GM12878 (cell line): ENCODE results near the gene MSI2. TPM values are rescaled to one million over a fixed set of nuclear protein-coding genes. Genes with fewer than 3 reads are reported as not detected.
A peak's percentile ranks its signal among the peaks of the same experiment; 100 is the strongest.

ENCODE experiments used
- ATAC-seq: fragments of 200-7000 bp; cut with Tn5 transposase; 3 replicates; pipeline ENCODE4 v1.9.1; 2020; ENCODE audit warnings: mild to moderate bottlenecking, moderate library complexity
- BruUV-seq: library from RNA; stranded (reverse); fragments of 400-500 nt; replicated peaks from 2 replicates; lab custom pipeline; 2021; lab: Mats Ljungman, UMichigan
- CTCF ChIA-PET: fragments of 300-600 bp; sonication (Branson Sonifier 250); formaldehyde crosslinking; extraction: SDS; loops from one replicate; lab custom pipeline; 2021; ENCODE audit warnings: inconsistent platforms; lab: Yijun Ruan, JAX
- POLR2A ChIA-PET: fragments of 350-600 bp; formaldehyde crosslinking; extraction: SDS; loops from one replicate; lab custom pipeline; 2021; ENCODE audit warnings: inconsistent platforms; lab: Charles Lee
- RAD21 ChIA-PET: fragments of 300-600 bp; sonication (Branson Sonifier 250); formaldehyde crosslinking; loops from one replicate; lab custom pipeline; 2023; ENCODE audit warnings: antibody characterized with exemption; ENCODE audit not compliant: unreplicated experiment; lab: Charles Lee
- SMC1A ChIA-PET: fragments of 300-600 bp; sonication (Branson Sonifier 250); formaldehyde crosslinking; loops from one replicate; lab custom pipeline; 2023; ENCODE audit not compliant: unreplicated experiment, uncharacterized antibody; lab: Charles Lee
- DNase-seq: peaks from one replicate; pipeline ENCODE4 v3.0.0-alpha.2; 2011; ENCODE audit warnings: low read depth, low spot score
- FAIRE-seq: peaks from 3 replicates; lab custom pipeline; 2011; peaks lifted over from hg19 to GRCh38; lab: Jason Lieb, UNC
- H2AFZ ChIP-seq: 2 replicates; pipeline ENCODE4 v1.6.0; 2011; ENCODE audit warnings: low read depth, low read length, control low read depth; ENCODE audit not compliant: control insufficient read depth
- H3K27ac ChIP-seq: 2 replicates; pipeline ENCODE4 v1.5.1; 2011; ENCODE audit warnings: control low read depth; ENCODE audit not compliant: control insufficient read depth, insufficient read depth
- H3K27me3 ChIP-seq, 2 experiments: replicated peaks in 1 of 2; 2 replicates each; pipeline versions ENCODE4 v1.6.0 to v1.6.1; 2011; ENCODE audit warnings: low read length in 1 of 2; ENCODE audit not compliant: control insufficient read depth in 2 of 2, insufficient read depth in 2 of 2
- H3K36me3 ChIP-seq, 2 experiments: 2 replicates each; pipeline ENCODE4 v1.5.1; 2011; ENCODE audit warnings: low read length in 1 of 2; ENCODE audit not compliant: control insufficient read depth in 2 of 2, insufficient read depth in 2 of 2
- H3K4me1 ChIP-seq: 2 replicates; pipeline ENCODE4 v1.6.1; 2011; ENCODE audit warnings: mild to moderate bottlenecking, low read length, moderate library complexity, mixed read lengths; ENCODE audit not compliant: control insufficient read depth, insufficient read depth
- H3K4me2 ChIP-seq: 2 replicates; pipeline ENCODE4 v1.6.0; 2011; ENCODE audit warnings: control low read depth; ENCODE audit not compliant: control insufficient read depth, insufficient read depth
- H3K4me3 ChIP-seq: fragments of 200-600 bp; sonication (generic); 2 replicates; pipeline ENCODE4 v1.5.1; 2016
- H3K79me2 ChIP-seq: 2 replicates; pipeline ENCODE4 v1.6.0; 2011; ENCODE audit warnings: low read length; ENCODE audit not compliant: control insufficient read depth, insufficient read depth
- H3K9ac ChIP-seq: 2 replicates; pipeline ENCODE4 v1.8.0; 2011; ENCODE audit warnings: low read length, control low read depth, mixed read lengths; ENCODE audit not compliant: control insufficient read depth, insufficient read depth
- H3K9me3 ChIP-seq: replicated peaks from 3 replicates; pipeline ENCODE4 v1.5.1; 2011; ENCODE audit warnings: mild to moderate bottlenecking, low read length; ENCODE audit not compliant: control insufficient read depth, insufficient read depth
- H4K20me1 ChIP-seq: 2 replicates; pipeline ENCODE4 v1.6.0; 2011; ENCODE audit not compliant: control insufficient read depth, insufficient read depth
- E2F4 ChIP-seq: IDR thresholded peaks from 2 replicates; pipeline ENCODE4 v1.6.1; 2012; ENCODE audit warnings: low read depth, low read length, improper control_type of control experiment
- GABPA ChIP-seq: IDR thresholded peaks from 2 replicates; pipeline ENCODE4 v1.6.1; 2014; ENCODE audit warnings: antibody characterized with exemption, low read depth, mild to moderate bottlenecking, inconsistent platforms
- IRF3 ChIP-seq: fragments of 450-650 bp; IDR thresholded peaks from 2 replicates; pipeline ENCODE4 v1.6.1; 2014; ENCODE audit warnings: mild to moderate bottlenecking
- MEF2A ChIP-seq: IDR thresholded peaks from 2 replicates; pipeline ENCODE4 v1.6.1; 2011; ENCODE audit warnings: low read depth, mild to moderate bottlenecking, low read length, moderate library complexity; ENCODE audit not compliant: insufficient read depth
- MEF2B ChIP-seq: fragments of 450-650 bp; IDR thresholded peaks from 2 replicates; pipeline ENCODE4 v1.6.1; 2018; ENCODE audit warnings: mild to moderate bottlenecking, moderate library complexity; ENCODE audit not compliant: partially characterized antibody, poor library complexity, severe bottlenecking
- NR2C1 ChIP-seq: fragments of 450-650 bp; IDR thresholded peaks from 2 replicates; pipeline ENCODE4 v1.6.1; 2017; ENCODE audit warnings: antibody characterized with exemption, mild to moderate bottlenecking, moderate library complexity
- RAD51 ChIP-seq: fragments of 450-650 bp; IDR thresholded peaks from 2 replicates; pipeline ENCODE4 v1.6.1; 2016; ENCODE audit warnings: moderate library complexity, mild to moderate bottlenecking, inconsistent platforms
- TAF1 ChIP-seq: IDR thresholded peaks from 2 replicates; pipeline ENCODE4 v1.6.1; 2011; ENCODE audit warnings: mild to moderate bottlenecking, low read depth, low read length, borderline replicate concordance
- ZBTB11 ChIP-seq: fragments of 450-650 bp; formaldehyde crosslinking; IDR thresholded peaks from 2 replicates; pipeline ENCODE4 v1.5.0; 2022; ENCODE audit warnings: mild to moderate bottlenecking, missing genetic modification characterization
- ZNF217 ChIP-seq: fragments of 450-650 bp; IDR thresholded peaks from 2 replicates; pipeline ENCODE4 v1.6.1; 2017; ENCODE audit warnings: antibody characterized with exemption, mild to moderate bottlenecking
- ZSCAN29 ChIP-seq: fragments of 450-650 bp; IDR thresholded peaks from 2 replicates; pipeline ENCODE4 v1.6.1; 2017; ENCODE audit warnings: mild to moderate bottlenecking, moderate library complexity
- WGBS: methylation state at CpG from one replicate; pipeline ENCODE4 v1.1.6; 2016; ENCODE audit warnings: low lambda C conversion rate; ENCODE audit not compliant: insufficient replicate concordance, insufficient coverage; ENCODE audit errors: missing lambda C conversion rate; 5-methylcytosine and 5-hydroxymethylcytosine counted together
- in situ Hi-C: fragments of 300-500 bp; cut with MboI; formaldehyde crosslinking; loops from 9 replicates; pipeline ENCODE4 v1.14.3; 2018; ENCODE audit warnings: mixed read lengths
- intact Hi-C: fragments of 100-400 bp; cut with micrococcal nuclease; formaldehyde crosslinking; loops from one replicate; pipeline ENCODE4 v1.14.2; 2022; ENCODE audit not compliant: unreplicated experiment
- polyA plus RNA-seq, 11 experiments: library from polyadenylated mRNA; depleted of rRNA in 4 of 11; unstranded in 6 of 11; stranded (reverse) in 5 of 11; fragments of >200 nt; fragmentation: Nextera tagmentation in 4 of 11; fragmentation: Illumina TruSeq in 1 of 11; extraction: Ambion mirVana in 4 of 11; extraction: Trizol in 1 of 11; gene quantifications; 1 replicate in 1 of 11; 2 replicates in 10 of 11; pipeline versions ENCODE4 v1.2.1 to v1.2.3, GENCODE V29; 2011 to 2016; ENCODE audit warnings: inconsistent platforms in 2 of 11, missing spikeins in 2 of 11, low read depth in 1 of 11
- total RNA-seq, 4 experiments: library from RNA; depleted of rRNA in 3 of 4; stranded (reverse); fragments of >200 nt in 3 of 4; fragmentation: Illumina TruSeq in 1 of 4; extraction: Trizol in 1 of 4; gene quantifications; 2 replicates each; pipeline versions ENCODE4 v1.2.1 to v1.2.3, GENCODE V29; 2013 to 2021
- TF ChIP-seq, protein P1 (sequence below): fragments of 450-650 bp; IDR thresholded peaks from 2 replicates; pipeline ENCODE4 v1.6.1; 2017; ENCODE audit warnings: mild to moderate bottlenecking, moderate library complexity

The MSI2 gene
- total and polyA plus RNA-seq, 10 of the 15 experiments (the other 5 are each of a cell fraction or from before 2014, with no cell fraction given) = 6.1 to 76.1 (median 42.0) TPM

- Histone ChIP-seq H3K79me2 (peaks cover 7% of the 10 kb centered on the region), H2AFZ (no peak overlapping the region), H3K4me3 (no peak overlapping the region), H3K27ac (peak overlapping the region; percentile 67), H3K4me2 (peak overlapping the region; percentile 34; the same call in 1 of the 2 replicates), H4K20me1 (no peaks in the 10 kb centered on the region), H3K9ac (no peak overlapping the region), H3K36me3 (peaks cover 0 to 3% of the 10 kb centered on the region in 2 experiments; a peak in 1 of 4 replicates), H3K27me3 (no peaks in the 10 kb centered on the region), H3K9me3 (no peaks in the 10 kb centered on the region), H3K4me1 (peaks cover 20% of the 10 kb centered on the region)
- FAIRE-seq (no peak), DNase-seq (no peak), ATAC-seq (peak; percentile 63)
- RAD21 ChIA-PET = interaction anchor here (0.9 to 2.6 kb wide), 5 partner anchors 10 to 191 kb away, joined by 3 to 14 read pairs (median 3); no protein-coding TSS in a partner anchor
- no TSS peak for BruUV-seq
- SMC1A ChIA-PET = interaction anchor here (0.7 to 10.8 kb wide), 7 partner anchors 9 to 57 kb away, joined by 3 to 102 read pairs (median 3); no protein-coding TSS in a partner anchor
- in situ Hi-C loops (no loop called here), intact Hi-C loops (no loop called here)
- CTCF ChIA-PET = interaction anchor here (0.7 to 1.4 kb wide), 7 partner anchors 9 to 237 kb away, joined by 3 to 5 read pairs (median 3); no protein-coding TSS in a partner anchor
- WGBS = 81% methylated on average over 4 of the region's 4 CpGs
- POLR2A ChIA-PET = interaction anchor here (1.0 to 2.1 kb wide), 5 partner anchors 8 to 40 kb away, joined by 3 to 12 read pairs (median 4); no protein-coding TSS in a partner anchor
- TF ChIP-seq NR2C1 = no peak
- 0 out of 2 replicates have a peak, but pooled peaks have one; percentile 9 for TF ChIP-seq ZBTB11 (CRISPR knock-in tag)
- no peak for TF ChIP-seq ZSCAN29
- no peak for TF ChIP-seq GABPA
- TF ChIP-seq, protein P1, sequence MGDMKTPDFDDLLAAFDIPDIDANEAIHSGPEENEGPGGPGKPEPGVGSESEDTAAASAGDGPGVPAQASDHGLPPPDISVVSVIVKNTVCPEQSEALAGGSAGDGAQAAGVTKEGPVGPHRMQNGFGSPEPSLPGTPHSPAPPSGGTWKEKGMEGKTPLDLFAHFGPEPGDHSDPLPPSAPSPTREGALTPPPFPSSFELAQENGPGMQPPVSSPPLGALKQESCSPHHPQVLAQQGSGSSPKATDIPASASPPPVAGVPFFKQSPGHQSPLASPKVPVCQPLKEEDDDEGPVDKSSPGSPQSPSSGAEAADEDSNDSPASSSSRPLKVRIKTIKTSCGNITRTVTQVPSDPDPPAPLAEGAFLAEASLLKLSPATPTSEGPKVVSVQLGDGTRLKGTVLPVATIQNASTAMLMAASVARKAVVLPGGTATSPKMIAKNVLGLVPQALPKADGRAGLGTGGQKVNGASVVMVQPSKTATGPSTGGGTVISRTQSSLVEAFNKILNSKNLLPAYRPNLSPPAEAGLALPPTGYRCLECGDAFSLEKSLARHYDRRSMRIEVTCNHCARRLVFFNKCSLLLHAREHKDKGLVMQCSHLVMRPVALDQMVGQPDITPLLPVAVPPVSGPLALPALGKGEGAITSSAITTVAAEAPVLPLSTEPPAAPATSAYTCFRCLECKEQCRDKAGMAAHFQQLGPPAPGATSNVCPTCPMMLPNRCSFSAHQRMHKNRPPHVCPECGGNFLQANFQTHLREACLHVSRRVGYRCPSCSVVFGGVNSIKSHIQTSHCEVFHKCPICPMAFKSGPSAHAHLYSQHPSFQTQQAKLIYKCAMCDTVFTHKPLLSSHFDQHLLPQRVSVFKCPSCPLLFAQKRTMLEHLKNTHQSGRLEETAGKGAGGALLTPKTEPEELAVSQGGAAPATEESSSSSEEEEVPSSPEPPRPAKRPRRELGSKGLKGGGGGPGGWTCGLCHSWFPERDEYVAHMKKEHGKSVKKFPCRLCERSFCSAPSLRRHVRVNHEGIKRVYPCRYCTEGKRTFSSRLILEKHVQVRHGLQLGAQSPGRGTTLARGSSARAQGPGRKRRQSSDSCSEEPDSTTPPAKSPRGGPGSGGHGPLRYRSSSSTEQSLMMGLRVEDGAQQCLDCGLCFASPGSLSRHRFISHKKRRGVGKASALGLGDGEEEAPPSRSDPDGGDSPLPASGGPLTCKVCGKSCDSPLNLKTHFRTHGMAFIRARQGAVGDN = 0 out of 2 replicates have a peak, but pooled peaks have one; percentile 20
- peak; percentile 51 for TF ChIP-seq MEF2B
- TF ChIP-seq IRF3 = no peak
- no peak for TF ChIP-seq TAF1
- TF ChIP-seq RAD51 = peak; percentile 44; the same call in 1 of the 2 replicates
- no peak for TF ChIP-seq E2F4
- peak; percentile 75; the same call in 1 of the 2 replicates for TF ChIP-seq MEF2A
- TF ChIP-seq ZNF217 = no peak
Measured at GRCh38 chr17:57480438-57481196, 224.3 kb downstream of the MSI2 start.
